GM10248 (cell line): ENCODE data around the gene OXA1L.
A peak's percentile ranks its signal among the peaks of the same experiment; 100 is the strongest.
"Not testable (repeated sequence)": the region's sequence is repeated elsewhere in the genome, so short reads cannot be mapped to it uniquely, and the experiment has no call there.

Experiments used
- CTCF ChIA-PET: fragments of 300-600 bp; sonication (Branson Sonifier 250); formaldehyde crosslinking; extraction: SDS; loops from one replicate; lab custom pipeline; 2021; ENCODE audit warnings: antibody characterized with exemption; lab: Yijun Ruan, JAX
- POLR2A ChIA-PET: fragments of 350-650 bp; sonication (Branson Sonifier 250); formaldehyde crosslinking; extraction: SDS; loops from one replicate; lab custom pipeline; 2020; ENCODE audit warnings: antibody characterized with exemption; lab: Yijun Ruan, JAX
- DNase-seq: peaks from one replicate; pipeline ENCODE4 v3.0.0; 2012; ENCODE audit errors: extremely low spot score
- TF ChIP-seq, protein P1 (sequence below): IDR thresholded peaks from 2 replicates; pipeline ENCODE4 v1.5.1; 2012; ENCODE audit warnings: mild to moderate bottlenecking, low read depth; ENCODE audit errors: extremely low read depth, missing control alignments, control extremely low read depth

OXA1L gene

DNA sequence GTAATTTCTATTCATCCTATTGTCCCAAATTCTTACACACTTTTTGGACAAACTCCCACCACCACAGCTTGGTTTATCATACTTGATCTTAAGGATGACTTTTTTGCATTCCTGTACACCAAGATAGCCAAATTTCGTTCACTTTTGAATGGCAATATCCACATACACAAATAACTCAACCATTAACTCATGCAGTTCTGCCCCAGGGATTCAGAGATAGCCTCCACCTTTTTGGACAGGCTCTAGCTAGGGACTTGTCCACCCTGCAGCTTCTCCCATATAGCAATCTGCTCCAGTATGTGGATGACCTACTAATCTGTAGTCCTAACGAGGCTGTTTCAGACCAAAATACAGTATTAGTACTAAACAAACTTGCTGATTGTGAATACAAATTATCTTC lies 32.7 kb upstream of the OXA1L start:
- ChIA-PET CTCF (interaction anchor here (1.7 to 1.9 kb wide), 3 partner anchors 13 to 163 kb away, joined by 4 to 6 read pairs (median 4); no protein-coding TSS in a partner anchor), POLR2A (no interaction called here)
- TF ChIP-seq, protein P1, sequence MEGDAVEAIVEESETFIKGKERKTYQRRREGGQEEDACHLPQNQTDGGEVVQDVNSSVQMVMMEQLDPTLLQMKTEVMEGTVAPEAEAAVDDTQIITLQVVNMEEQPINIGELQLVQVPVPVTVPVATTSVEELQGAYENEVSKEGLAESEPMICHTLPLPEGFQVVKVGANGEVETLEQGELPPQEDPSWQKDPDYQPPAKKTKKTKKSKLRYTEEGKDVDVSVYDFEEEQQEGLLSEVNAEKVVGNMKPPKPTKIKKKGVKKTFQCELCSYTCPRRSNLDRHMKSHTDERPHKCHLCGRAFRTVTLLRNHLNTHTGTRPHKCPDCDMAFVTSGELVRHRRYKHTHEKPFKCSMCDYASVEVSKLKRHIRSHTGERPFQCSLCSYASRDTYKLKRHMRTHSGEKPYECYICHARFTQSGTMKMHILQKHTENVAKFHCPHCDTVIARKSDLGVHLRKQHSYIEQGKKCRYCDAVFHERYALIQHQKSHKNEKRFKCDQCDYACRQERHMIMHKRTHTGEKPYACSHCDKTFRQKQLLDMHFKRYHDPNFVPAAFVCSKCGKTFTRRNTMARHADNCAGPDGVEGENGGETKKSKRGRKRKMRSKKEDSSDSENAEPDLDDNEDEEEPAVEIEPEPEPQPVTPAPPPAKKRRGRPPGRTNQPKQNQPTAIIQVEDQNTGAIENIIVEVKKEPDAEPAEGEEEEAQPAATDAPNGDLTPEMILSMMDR: no peak
- DNase-seq: no peak

DNA sequence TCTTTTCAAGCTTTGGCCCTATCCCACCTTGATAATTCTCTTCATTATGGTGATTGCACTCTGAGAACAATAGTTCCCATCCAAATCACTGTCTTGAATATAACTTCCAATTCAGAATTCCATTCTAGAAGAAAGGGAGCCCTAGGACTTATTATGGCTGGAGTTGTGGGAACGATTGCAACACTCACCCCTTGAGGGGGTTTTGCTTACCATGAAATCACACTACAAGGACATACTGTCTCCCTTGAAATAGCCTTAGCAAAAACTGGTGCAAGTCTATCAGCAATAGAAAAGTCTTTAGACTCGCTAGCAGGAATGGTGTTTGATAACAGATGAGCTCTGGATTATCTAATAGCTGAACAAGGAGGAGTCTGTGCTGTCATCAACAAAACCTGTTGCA lies 31.4 kb upstream of the OXA1L start:
- ChIA-PET POLR2A (no interaction called here), CTCF (interaction anchor here (1.7 to 1.9 kb wide), 2 partner anchors 81 to 164 kb away, joined by 4 to 6 read pairs; no protein-coding TSS in a partner anchor)
- TF ChIP-seq, protein P1: no peak
- no peak for DNase-seq

DNA sequence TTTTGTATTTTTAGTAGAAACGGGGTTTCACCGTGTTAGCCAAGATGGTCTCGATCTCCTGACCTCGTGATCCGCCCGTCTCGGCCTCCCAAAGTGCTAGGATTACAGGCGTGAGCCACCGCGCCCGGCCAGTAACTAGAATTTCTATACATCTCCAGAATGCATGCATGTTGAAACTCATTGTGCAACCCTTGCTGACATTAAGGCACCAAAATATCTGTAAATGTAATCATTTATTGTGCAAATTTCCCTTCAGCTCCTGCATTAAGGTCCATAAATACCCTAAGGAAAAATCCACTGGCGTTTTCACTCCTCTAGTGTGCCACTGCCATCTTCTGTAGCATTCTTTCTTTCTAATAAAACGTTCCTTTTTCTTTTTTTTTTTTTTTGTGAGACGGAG lies 30.1 kb upstream of the OXA1L start:
- POLR2A ChIA-PET, CTCF ChIA-PET, DNase-seq: not testable (repeated sequence)

DNA sequence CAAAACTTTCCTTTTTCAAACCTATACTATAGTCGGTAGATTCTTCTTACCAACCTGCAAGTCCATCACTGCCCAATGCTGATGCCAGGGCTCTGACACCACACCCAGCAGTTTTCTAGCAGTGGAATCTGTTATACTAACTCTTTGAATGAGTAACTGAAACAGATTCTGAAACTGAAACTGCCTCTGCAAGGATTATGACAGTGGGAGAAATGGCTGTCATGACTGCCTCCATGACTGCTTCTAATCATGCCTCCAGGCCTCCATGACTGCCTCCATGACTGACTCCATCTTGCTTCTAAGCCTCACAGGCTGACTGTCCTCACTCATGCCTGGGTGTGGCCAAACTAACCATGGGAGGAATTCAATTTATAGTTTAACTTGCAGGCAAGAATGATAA lies 29.4 kb upstream of the OXA1L start:
- TF ChIP-seq, protein P1: no peak
- DNase-seq: peak; percentile 74
- ChIA-PET CTCF (no interaction called here), POLR2A (no interaction called here)

DNA sequence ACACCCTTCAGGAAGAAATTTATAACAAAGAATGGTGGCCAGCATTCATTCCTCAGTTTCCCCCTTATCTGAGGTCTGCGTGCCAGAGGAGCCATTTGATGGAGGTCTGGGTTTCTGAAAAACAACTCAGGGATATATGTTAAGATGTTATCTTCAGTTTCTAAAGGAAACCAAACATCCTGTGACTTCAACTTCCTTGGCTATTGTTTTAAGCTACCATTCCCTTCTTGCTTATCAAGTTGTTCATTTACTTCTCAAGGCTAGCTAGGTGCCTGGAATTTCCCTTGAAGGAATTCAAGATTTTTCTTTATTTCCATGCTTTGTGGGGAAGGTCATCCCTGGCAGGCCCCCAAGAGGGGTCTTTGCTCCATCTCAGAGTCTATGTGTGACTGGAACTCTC lies 27.1 kb upstream of the OXA1L start:
- POLR2A ChIA-PET: no interaction called here
- TF ChIP-seq, protein P1: no peak
- DNase-seq: no peak
- CTCF ChIA-PET: interaction anchor here (1.4 kb wide), 1 partner anchor 10 kb away, joined by 6 read pairs; no protein-coding TSS in a partner anchor

DNA sequence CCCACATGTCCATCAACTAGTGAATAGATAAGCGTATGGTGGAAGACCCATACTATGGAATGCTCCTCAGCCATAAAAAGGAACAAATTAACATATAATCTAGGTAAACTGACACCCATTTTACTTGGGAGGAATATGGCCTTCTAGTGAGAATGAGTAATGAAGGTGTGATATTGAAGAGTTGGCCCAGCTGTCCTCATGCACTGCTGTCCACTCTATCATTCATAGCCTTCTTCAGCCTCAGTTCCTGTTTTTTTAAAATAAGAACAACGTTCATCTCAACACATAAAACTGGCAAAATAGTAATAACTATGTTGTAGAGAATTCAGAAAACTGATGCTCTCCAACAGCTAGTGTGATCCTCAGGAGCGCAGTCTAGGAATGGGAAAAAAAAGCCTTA lies 26.5 kb upstream of the OXA1L start:
- no peak for DNase-seq
- TF ChIP-seq, protein P1: no peak
- CTCF ChIA-PET: interaction anchor here (1.4 kb wide), 1 partner anchor 10 kb away, joined by 6 read pairs; no protein-coding TSS in a partner anchor
- POLR2A ChIA-PET: no interaction called here

DNA sequence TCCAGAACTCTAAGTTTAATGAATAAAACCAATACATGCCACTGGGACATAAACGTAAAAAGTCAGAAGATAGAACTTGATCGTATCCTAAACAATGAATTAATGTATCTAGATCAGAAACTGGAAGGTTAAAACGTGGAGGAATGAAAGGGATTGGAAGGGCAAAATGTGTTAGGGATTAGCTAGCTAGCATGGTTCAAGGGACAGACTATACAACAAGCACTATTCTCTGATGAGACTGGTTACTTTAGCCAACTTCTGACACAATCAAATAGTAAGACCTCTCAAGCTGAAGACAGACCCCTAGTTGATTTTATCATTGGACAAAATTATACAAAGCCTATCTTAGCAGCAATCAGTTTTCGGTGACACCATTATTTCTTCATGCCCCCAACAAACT lies 18.7 kb upstream of the OXA1L start:
- DNase-seq: no peak
- POLR2A ChIA-PET: no interaction called here
- CTCF ChIA-PET: interaction anchor here (0.9 to 2.4 kb wide), 2 partner anchors 106 to 142 kb away, joined by 3 to 7 read pairs; no protein-coding TSS in a partner anchor
- TF ChIP-seq, protein P1: no peak
